Karpas-422 (cell line): ENCODE measurements around the gene PNPLA3. TPM values are rescaled to one million over a fixed set of nuclear protein-coding genes. Genes with fewer than 3 reads are reported as not detected.

Source experiments
- DNase-seq: peaks from one replicate; pipeline ENCODE4 v3.0.0-alpha.2; 2015
- H2AFZ ChIP-seq: fragments of 200-600 bp; sonication (generic); 2 replicates; pipeline ENCODE4 v1.6.1; 2014; ENCODE audit warnings: antibody characterized with exemption, low read length, mixed read lengths
- H3K27ac ChIP-seq: fragments of 200-600 bp; sonication (generic); 2 replicates; pipeline ENCODE4 v1.5.1; 2014; ENCODE audit warnings: mild to moderate bottlenecking, low read length, moderate library complexity
- H3K27me3 ChIP-seq: fragments of 200-600 bp; sonication (generic); 2 replicates; pipeline ENCODE4 v1.6.1; 2014; ENCODE audit warnings: low read length, mixed read lengths
- H3K36me3 ChIP-seq: fragments of 200-600 bp; sonication (generic); 2 replicates; pipeline ENCODE4 v1.6.1; 2014; ENCODE audit warnings: low read length, mixed read lengths; ENCODE audit not compliant: insufficient read depth
- H3K4me1 ChIP-seq: fragments of 200-600 bp; sonication (generic); 2 replicates; pipeline ENCODE4 v1.6.1; 2014; ENCODE audit warnings: mild to moderate bottlenecking, low read length, mixed read lengths
- H3K4me2 ChIP-seq: fragments of 200-600 bp; sonication (generic); 2 replicates; pipeline ENCODE4 v1.6.1; 2014; ENCODE audit warnings: low read length, low read depth, mild to moderate bottlenecking; ENCODE audit not compliant: poor library complexity, severe bottlenecking
- H3K4me3 ChIP-seq: fragments of 200-600 bp; sonication (generic); 2 replicates; pipeline ENCODE4 v1.5.1; 2014; ENCODE audit warnings: mild to moderate bottlenecking, antibody characterized with exemption, low read length, mixed read lengths
- H3K79me2 ChIP-seq: fragments of 200-600 bp; sonication (generic); 2 replicates; pipeline ENCODE4 v1.6.1; 2014; ENCODE audit warnings: mild to moderate bottlenecking, low read length, mixed read lengths
- H3K9ac ChIP-seq: fragments of 200-600 bp; sonication (generic); 2 replicates; pipeline ENCODE4 v1.6.0; 2014; ENCODE audit warnings: low read length
- H3K9me2 ChIP-seq: fragments of 200-600 bp; sonication (generic), shearing (Covaris generic); replicated peaks from 2 replicates; pipeline ENCODE4 v1.6.0; 2014; ENCODE audit warnings: mild to moderate bottlenecking, low read length, moderate library complexity; ENCODE audit not compliant: insufficient read depth
- H3K9me3 ChIP-seq: fragments of 300-700, 200-600 bp; sonication (generic); 2 replicates; pipeline ENCODE4 v1.6.1; 2014; ENCODE audit warnings: low read length, mixed read lengths
- H4K20me1 ChIP-seq: fragments of 200-600 bp; sonication (generic); 2 replicates; pipeline ENCODE4 v1.6.1; 2014; ENCODE audit warnings: mild to moderate bottlenecking, antibody characterized with exemption, low read length, low read depth; ENCODE audit not compliant: insufficient read depth
- total RNA-seq: library from RNA; depleted of rRNA; stranded (reverse); fragments of >200 nt; shearing (Covaris generic); gene quantifications from 2 replicates; pipeline ENCODE4 v1.2.3, GENCODE V29; 2014; ENCODE audit warnings: low replicate concordance

The PNPLA3 gene
- total RNA-seq, 1 experiment from 2014 or later: not detected

GRCh38 chr22:43969021-43969878, 45.6 kb downstream of the PNPLA3 start:
- no peak overlapping the region for H3K4me2 ChIP-seq
- H3K79me2 ChIP-seq: 0 out of 2 replicates have a peak, but pooled peaks cover 8% of the 10 kb centered on the region
- no peaks in the 10 kb centered on the region for H4K20me1 ChIP-seq
- no peak overlapping the region for H3K9ac ChIP-seq
- no peak overlapping the region for H3K4me3 ChIP-seq
- no peak overlapping the region for H2AFZ ChIP-seq
- H3K27ac ChIP-seq: no peak overlapping the region
- no peaks in the 10 kb centered on the region for H3K9me2 ChIP-seq
- no peaks in the 10 kb centered on the region for H3K9me3 ChIP-seq
- no peaks in the 10 kb centered on the region for H3K4me1 ChIP-seq
- no peak for DNase-seq
- H3K27me3 ChIP-seq: no peaks in the 10 kb centered on the region
- H3K36me3 ChIP-seq: peaks cover 36% of the 10 kb centered on the region; the same call in 1 of the 2 replicates

GRCh38 chr22:43969989-43970755, 46.6 kb downstream of the PNPLA3 start:
- H3K27ac ChIP-seq: no peak overlapping the region
- 0 out of 2 replicates have a peak, but pooled peaks cover 8% of the 10 kb centered on the region for H3K79me2 ChIP-seq
- H3K36me3 ChIP-seq: peaks cover 36% of the 10 kb centered on the region; the same call in 1 of the 2 replicates
- H3K9ac ChIP-seq: no peak overlapping the region
- DNase-seq: no peak
- H3K4me3 ChIP-seq: no peak overlapping the region
- no peaks in the 10 kb centered on the region for H4K20me1 ChIP-seq
- H2AFZ ChIP-seq: no peak overlapping the region
- no peaks in the 10 kb centered on the region for H3K4me1 ChIP-seq
- H3K4me2 ChIP-seq: no peak overlapping the region
- no peaks in the 10 kb centered on the region for H3K9me2 ChIP-seq
- no peaks in the 10 kb centered on the region for H3K9me3 ChIP-seq
- no peaks in the 10 kb centered on the region for H3K27me3 ChIP-seq

- DNase-seq: no peak
- H3K9ac ChIP-seq: no peak overlapping the region
- 0 out of 2 replicates have a peak, but pooled peaks cover 8% of the 10 kb centered on the region for H3K79me2 ChIP-seq
- H3K4me3 ChIP-seq: no peak overlapping the region
- H3K27me3 ChIP-seq: no peaks in the 10 kb centered on the region
- H2AFZ ChIP-seq: no peak overlapping the region
- H3K4me2 ChIP-seq: no peak overlapping the region
- H3K9me2 ChIP-seq: no peaks in the 10 kb centered on the region
- H3K9me3 ChIP-seq: no peaks in the 10 kb centered on the region
- H3K36me3 ChIP-seq: peaks cover 32% of the 10 kb centered on the region; the same call in 1 of the 2 replicates
- H3K4me1 ChIP-seq: no peaks in the 10 kb centered on the region
- H4K20me1 ChIP-seq: no peaks in the 10 kb centered on the region
- no peak overlapping the region for H3K27ac ChIP-seq
Measured at GRCh38 chr22:43971112-43971511, 47.5 kb downstream of the PNPLA3 start.

- H3K79me2 ChIP-seq: 0 out of 2 replicates have a peak, but pooled peaks cover 8% of the 10 kb centered on the region
- no peak for DNase-seq
- H3K27me3 ChIP-seq: no peaks in the 10 kb centered on the region
- no peak overlapping the region for H3K4me2 ChIP-seq
- H3K9ac ChIP-seq: no peak overlapping the region
- no peak overlapping the region for H3K27ac ChIP-seq
- no peaks in the 10 kb centered on the region for H3K9me3 ChIP-seq
- H3K36me3 ChIP-seq: peaks cover 22% of the 10 kb centered on the region; the same call in 1 of the 2 replicates
- H3K4me1 ChIP-seq: no peaks in the 10 kb centered on the region
- no peak overlapping the region for H2AFZ ChIP-seq
- H4K20me1 ChIP-seq: no peaks in the 10 kb centered on the region
- no peak overlapping the region for H3K4me3 ChIP-seq
- H3K9me2 ChIP-seq: no peaks in the 10 kb centered on the region
Measured at GRCh38 chr22:43972931-43973462, 49.4 kb downstream of the PNPLA3 start.

- Histone ChIP-seq H3K36me3 (peaks cover 22% of the 10 kb centered on the region; the same call in 1 of the 2 replicates), H3K4me2 (no peak overlapping the region), H3K9ac (no peak overlapping the region), H4K20me1 (no peaks in the 10 kb centered on the region), H3K79me2 (0 out of 2 replicates have a peak, but pooled peaks cover 2% of the 10 kb centered on the region), H3K4me3 (no peak overlapping the region), H3K4me1 (no peaks in the 10 kb centered on the region), H2AFZ (no peak overlapping the region), H3K27ac (no peak overlapping the region), H3K9me3 (no peaks in the 10 kb centered on the region), H3K27me3 (no peaks in the 10 kb centered on the region), H3K9me2 (no peaks in the 10 kb centered on the region)
- no peak for DNase-seq
Measured at GRCh38 chr22:43974028-43974545, 50.5 kb downstream of the PNPLA3 start.

GRCh38 chr22:43975041-43975440, 51.4 kb downstream of the PNPLA3 start:
- Histone ChIP-seq H2AFZ (no peak overlapping the region), H3K36me3 (peaks cover 26% of the 10 kb centered on the region; the same call in 1 of the 2 replicates), H3K27ac (no peak overlapping the region), H3K9me2 (no peaks in the 10 kb centered on the region), H3K27me3 (no peaks in the 10 kb centered on the region), H4K20me1 (no peaks in the 10 kb centered on the region), H3K79me2 (no peaks in the 10 kb centered on the region), H3K4me1 (no peaks in the 10 kb centered on the region), H3K4me3 (no peak overlapping the region), H3K4me2 (no peak overlapping the region), H3K9ac (no peak overlapping the region), H3K9me3 (no peaks in the 10 kb centered on the region)
- no peak for DNase-seq

GRCh38 chr22:43976861-43977795, 53.5 kb downstream of the PNPLA3 start:
- Histone ChIP-seq H3K79me2 (no peaks in the 10 kb centered on the region), H3K9ac (no peak overlapping the region), H3K36me3 (peaks cover 30% of the 10 kb centered on the region; the same call in 1 of the 2 replicates), H3K27me3 (no peaks in the 10 kb centered on the region), H2AFZ (no peak overlapping the region), H3K4me3 (no peak overlapping the region), H3K27ac (no peak overlapping the region), H3K4me2 (no peak overlapping the region), H4K20me1 (no peaks in the 10 kb centered on the region), H3K4me1 (no peaks in the 10 kb centered on the region), H3K9me2 (no peaks in the 10 kb centered on the region), H3K9me3 (no peaks in the 10 kb centered on the region)
- no peak for DNase-seq
